WTC11 (cell line): ENCODE measurements around the gene TSC22D2. TPM values are rescaled to one million over a fixed set of nuclear protein-coding genes. Genes with fewer than 3 reads are reported as not detected.

Source experiments
- ATAC-seq: fragments of 200-7000 bp; cut with Tn5 transposase; 2 replicates; pipeline ENCODE4 v1.10.0; 2021; ENCODE audit warnings: mild to moderate bottlenecking, moderate library complexity
- CTCF ChIA-PET: fragments of 300-600 bp; sonication (Branson Sonifier 250); formaldehyde crosslinking; loops from one replicate; lab custom pipeline; 2021; ENCODE audit warnings: antibody characterized with exemption; lab: Charles Lee
- POLR2A ChIA-PET: fragments of 350-600 bp; sonication (Branson Sonifier 250); formaldehyde crosslinking; loops from one replicate; lab custom pipeline; 2021; ENCODE audit warnings: antibody characterized with exemption; lab: Charles Lee
- DNase-seq: peaks from one replicate; pipeline ENCODE4 v3.0.0; 2021; ENCODE audit warnings: low spot score
- H3K27ac Mint-ChIP-seq: 2 replicates; pipeline ENCODE4 v1.8.0; 2021; ENCODE audit warnings: mixed read lengths
- H3K27me3 Mint-ChIP-seq: 2 replicates; pipeline ENCODE4 v1.8.0; 2021; ENCODE audit warnings: low read depth, mild to moderate bottlenecking, moderate library complexity, mixed read lengths
- H3K36me3 Mint-ChIP-seq: 2 replicates; pipeline ENCODE4 v1.8.0; 2021; ENCODE audit warnings: mixed read lengths
- H3K4me1 Mint-ChIP-seq: 2 replicates; pipeline ENCODE4 v1.8.0; 2022; ENCODE audit warnings: mixed read lengths
- H3K4me3 Mint-ChIP-seq: 2 replicates; pipeline ENCODE4 v1.8.0; 2021; ENCODE audit warnings: mild to moderate bottlenecking, moderate library complexity, mixed read lengths
- H3K9me3 Mint-ChIP-seq: 2 replicates; pipeline ENCODE4 v1.8.0; 2021; ENCODE audit warnings: mixed read lengths
- AR ChIP-seq: fragments of 250-450 bp; sonication (Bioruptor Pico); IDR thresholded peaks from 2 replicates; pipeline ENCODE4 v1.9.0; 2021; ENCODE audit warnings: mild to moderate bottlenecking
- CREM ChIP-seq: sonication (generic); formaldehyde crosslinking; IDR thresholded peaks from 2 replicates; pipeline ENCODE4 v1.8.1; 2022; ENCODE audit warnings: mild to moderate bottlenecking, missing genetic modification reagents, moderate library complexity
- CTCF ChIP-seq: fragments of 200-600 bp; IDR thresholded peaks from 2 replicates; pipeline ENCODE4 v1.8.0; 2022; ENCODE audit warnings: antibody characterized with exemption
- ELF4 ChIP-seq: sonication (generic); formaldehyde crosslinking; IDR thresholded peaks from 2 replicates; pipeline ENCODE4 v1.8.1; 2022; ENCODE audit warnings: low read depth, mild to moderate bottlenecking, moderate library complexity, missing genetic modification reagents
- EMX1 ChIP-seq: fragments of 250-450 bp; sonication (Bioruptor Pico); IDR thresholded peaks from 2 replicates; pipeline ENCODE4 v1.8.0; 2021; ENCODE audit warnings: mild to moderate bottlenecking
- ERG ChIP-seq: fragments of 250-450 bp; sonication (Bioruptor Pico); IDR thresholded peaks from 2 replicates; pipeline ENCODE4 v1.8.0; 2021; ENCODE audit warnings: mild to moderate bottlenecking
- ESRRA ChIP-seq: sonication (generic); formaldehyde crosslinking; IDR thresholded peaks from 2 replicates; pipeline ENCODE4 v1.8.1; 2022; ENCODE audit warnings: mild to moderate bottlenecking, missing genetic modification reagents, borderline replicate concordance
- GABPB1 ChIP-seq: sonication (generic); formaldehyde crosslinking; IDR thresholded peaks from 2 replicates; pipeline ENCODE4 v1.8.1; 2023; ENCODE audit warnings: mild to moderate bottlenecking, missing genetic modification reagents
- IRF1 ChIP-seq: sonication (generic); formaldehyde crosslinking; IDR thresholded peaks from 2 replicates; pipeline ENCODE4 v1.8.0; 2023; ENCODE audit warnings: missing genetic modification reagents
- MXD4 ChIP-seq: fragments of 250-450 bp; sonication (Bioruptor Pico); IDR thresholded peaks from 2 replicates; pipeline ENCODE4 v1.8.0; 2021; ENCODE audit warnings: mild to moderate bottlenecking, moderate library complexity, borderline replicate concordance
- NFE2L1 ChIP-seq: sonication (generic); formaldehyde crosslinking; IDR thresholded peaks from 2 replicates; pipeline ENCODE4 v1.8.1; 2023; ENCODE audit warnings: missing genetic modification reagents
- OVOL2 ChIP-seq: fragments of 250-450 bp; sonication (Bioruptor Pico); IDR thresholded peaks from 2 replicates; pipeline ENCODE4 v1.9.0; 2021; ENCODE audit warnings: mild to moderate bottlenecking, borderline replicate concordance
- PRDM15 ChIP-seq: sonication (generic); formaldehyde crosslinking; IDR thresholded peaks from 2 replicates; pipeline ENCODE4 v1.8.0; 2022; ENCODE audit warnings: missing genetic modification reagents
- PREB ChIP-seq: sonication (generic); formaldehyde crosslinking; IDR thresholded peaks from 2 replicates; pipeline ENCODE4 v1.8.1; 2022; ENCODE audit warnings: mild to moderate bottlenecking, missing genetic modification reagents, moderate library complexity, borderline replicate concordance
- PRRX2 ChIP-seq: fragments of 250-450 bp; sonication (Bioruptor Pico); IDR thresholded peaks from 2 replicates; pipeline ENCODE4 v1.8.0; 2021; ENCODE audit warnings: mild to moderate bottlenecking
- TCF7 ChIP-seq: sonication (generic); formaldehyde crosslinking; IDR thresholded peaks from 2 replicates; pipeline ENCODE4 v1.8.0; 2022; ENCODE audit warnings: mild to moderate bottlenecking, low read depth, missing genetic modification reagents, moderate library complexity
- TEAD4 ChIP-seq: sonication (generic); formaldehyde crosslinking; IDR thresholded peaks from 2 replicates; pipeline ENCODE4 v1.8.0; 2022; ENCODE audit warnings: mild to moderate bottlenecking, missing genetic modification reagents
- USF2 ChIP-seq: sonication (generic); formaldehyde crosslinking; IDR thresholded peaks from 2 replicates; pipeline ENCODE4 v1.8.1; 2023; ENCODE audit warnings: mild to moderate bottlenecking, missing genetic modification reagents, moderate library complexity
- ZBTB21 ChIP-seq: sonication (generic); formaldehyde crosslinking; IDR thresholded peaks from 2 replicates; pipeline ENCODE4 v1.8.1; 2023; ENCODE audit warnings: mild to moderate bottlenecking, missing genetic modification reagents, borderline replicate concordance
- ZNF219 ChIP-seq: sonication (generic); formaldehyde crosslinking; IDR thresholded peaks from 2 replicates; pipeline ENCODE4 v1.8.0; 2023; ENCODE audit warnings: missing genetic modification reagents, mild to moderate bottlenecking, borderline replicate concordance
- ZNF671 ChIP-seq: fragments of 250-450 bp; sonication (Bioruptor Pico); IDR thresholded peaks from 2 replicates; pipeline ENCODE4 v1.8.0; 2021; ENCODE audit warnings: mild to moderate bottlenecking
- ZSCAN18 ChIP-seq: fragments of 250-450 bp; sonication (Bioruptor Pico); IDR thresholded peaks from 2 replicates; pipeline ENCODE4 v2.1.2; 2022; ENCODE audit warnings: mild to moderate bottlenecking, moderate library complexity
- total RNA-seq: library from RNA; stranded (reverse); gene quantifications from 3 replicates; pipeline ENCODE4 v1.2.3, GENCODE V29; 2021

TSC22D2 gene
- total RNA-seq, 1 experiment from 2014 or later = 24.0 TPM

GRCh38 chr3:150414258-150414657 is 6.2 kb downstream of the TSC22D2 start:
- TF ChIP-seq CTCF (no peak), ZNF219 (CRISPR knock-in tag) (no peak), PRRX2 (CRISPR knock-in tag) (no peak), ZNF671 (CRISPR knock-in tag) (no peak)
- Mint-ChIP-seq H3K4me3 (peak overlapping the region; percentile 73), H3K27me3 (no peaks in the 10 kb centered on the region), H3K4me1 (peaks cover 47% of the 10 kb centered on the region), H3K27ac (no peak overlapping the region), H3K9me3 (no peaks in the 10 kb centered on the region), H3K36me3 (peaks cover 4% of the 10 kb centered on the region; the same call in 1 of the 2 replicates)
- CTCF ChIA-PET = no interaction called here
- POLR2A ChIA-PET = no interaction called here
- no peak for ATAC-seq
- DNase-seq = no peak

- no peak for TF ChIP-seq TCF7 (CRISPR knock-in tag)
- no peak for TF ChIP-seq NFE2L1 (CRISPR knock-in tag)
- TF ChIP-seq ERG (CRISPR knock-in tag) = no peak
- no peak for TF ChIP-seq AR (CRISPR knock-in tag)
- TF ChIP-seq ZSCAN18 (CRISPR knock-in tag) = no peak
- no peak for TF ChIP-seq CREM (CRISPR knock-in tag)
- no peak for TF ChIP-seq IRF1 (CRISPR knock-in tag)
- TF ChIP-seq ZBTB21 (CRISPR knock-in tag) = no peak
- no peak for TF ChIP-seq ELF4 (CRISPR knock-in tag)
- TF ChIP-seq USF2 (CRISPR knock-in tag) = no peak
- TF ChIP-seq TEAD4 (CRISPR knock-in tag) = no peak
- TF ChIP-seq EMX1 (CRISPR knock-in tag) = no peak
- TF ChIP-seq GABPB1 (CRISPR knock-in tag) = no peak
- no peak for TF ChIP-seq ESRRA (CRISPR knock-in tag)
- no peak for TF ChIP-seq OVOL2 (CRISPR knock-in tag)
- TF ChIP-seq MXD4 (CRISPR knock-in tag) = no peak
- TF ChIP-seq PRDM15 = no peak
- no peak for TF ChIP-seq PREB
- TF ChIP-seq, all 79 proteins: peak for 0
- POLR2A ChIA-PET = no interaction called here
- no peak for ATAC-seq
- DNase-seq = no peak
- no peaks in the 10 kb centered on the region for H3K9me3 Mint-ChIP-seq
- CTCF ChIA-PET = no interaction called here
- H3K36me3 Mint-ChIP-seq = peaks cover 4% of the 10 kb centered on the region; the same call in 1 of the 2 replicates
- H3K27ac Mint-ChIP-seq = no peak overlapping the region
- 0 out of 2 replicates have a peak overlapping the region, but pooled peaks have one; percentile 73 for H3K4me3 Mint-ChIP-seq
- H3K4me1 Mint-ChIP-seq = peaks cover 50% of the 10 kb centered on the region
- no peaks in the 10 kb centered on the region for H3K27me3 Mint-ChIP-seq
Observed at GRCh38 chr3:150414959-150415358, 6.9 kb downstream of the TSC22D2 start.
